NB4 (cell line): Measurements from ENCODE around the gene PTPRD.

Experiments
- MYC ChIP-seq: IDR thresholded peaks from 2 replicates; pipeline ENCODE4 v1.6.1; 2011; ENCODE audit warnings: low read depth, low read length
- POLR2A ChIP-seq: IDR thresholded peaks from 2 replicates; pipeline ENCODE4 v1.6.1; 2011; ENCODE audit warnings: mild to moderate bottlenecking; ENCODE audit not compliant: insufficient read length; ENCODE audit errors: extremely low read depth
- TF ChIP-seq, protein P1 (sequence below): IDR thresholded peaks from one replicate; pipeline ENCODE4 v1.5.1; 2012; ENCODE audit warnings: low read depth, low read length

DNA sequence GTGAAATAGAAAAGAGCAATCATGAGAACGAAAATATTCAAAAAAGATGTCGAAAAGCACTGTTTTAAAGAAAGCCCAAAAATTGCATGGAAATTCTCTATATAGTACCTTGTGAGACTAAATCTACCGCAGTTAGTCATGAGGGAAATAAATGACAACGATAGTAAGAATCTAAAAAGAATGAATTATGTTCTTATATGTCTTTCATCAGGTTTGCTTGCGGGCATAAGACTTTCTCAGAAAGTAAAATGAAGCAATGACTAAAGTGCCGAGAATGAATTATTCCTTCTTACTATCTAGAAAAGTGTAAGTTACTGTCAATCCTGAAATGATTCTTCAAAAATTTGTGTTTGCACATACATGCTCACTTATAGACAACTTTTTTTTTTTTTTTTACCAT lies 26.4 kb downstream of the PTPRD start:
- TF ChIP-seq, protein P1, sequence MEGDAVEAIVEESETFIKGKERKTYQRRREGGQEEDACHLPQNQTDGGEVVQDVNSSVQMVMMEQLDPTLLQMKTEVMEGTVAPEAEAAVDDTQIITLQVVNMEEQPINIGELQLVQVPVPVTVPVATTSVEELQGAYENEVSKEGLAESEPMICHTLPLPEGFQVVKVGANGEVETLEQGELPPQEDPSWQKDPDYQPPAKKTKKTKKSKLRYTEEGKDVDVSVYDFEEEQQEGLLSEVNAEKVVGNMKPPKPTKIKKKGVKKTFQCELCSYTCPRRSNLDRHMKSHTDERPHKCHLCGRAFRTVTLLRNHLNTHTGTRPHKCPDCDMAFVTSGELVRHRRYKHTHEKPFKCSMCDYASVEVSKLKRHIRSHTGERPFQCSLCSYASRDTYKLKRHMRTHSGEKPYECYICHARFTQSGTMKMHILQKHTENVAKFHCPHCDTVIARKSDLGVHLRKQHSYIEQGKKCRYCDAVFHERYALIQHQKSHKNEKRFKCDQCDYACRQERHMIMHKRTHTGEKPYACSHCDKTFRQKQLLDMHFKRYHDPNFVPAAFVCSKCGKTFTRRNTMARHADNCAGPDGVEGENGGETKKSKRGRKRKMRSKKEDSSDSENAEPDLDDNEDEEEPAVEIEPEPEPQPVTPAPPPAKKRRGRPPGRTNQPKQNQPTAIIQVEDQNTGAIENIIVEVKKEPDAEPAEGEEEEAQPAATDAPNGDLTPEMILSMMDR: no peak
- TF ChIP-seq POLR2A (no peak), MYC (no peak)
